WTC11 (cell line): ENCODE measurements around the gene KRT6A.

Experiments used
- CTCF ChIP-seq: fragments of 200-600 bp; IDR thresholded peaks from 2 replicates; pipeline ENCODE4 v1.8.0; 2022; ENCODE audit warnings: antibody characterized with exemption
- SMAD3 ChIP-seq: sonication (generic); formaldehyde crosslinking; IDR thresholded peaks from 2 replicates; pipeline ENCODE4 v1.8.0; 2022; ENCODE audit warnings: missing genetic modification reagents, mild to moderate bottlenecking, borderline replicate concordance
- TCF7 ChIP-seq: sonication (generic); formaldehyde crosslinking; IDR thresholded peaks from 2 replicates; pipeline ENCODE4 v1.8.0; 2022; ENCODE audit warnings: mild to moderate bottlenecking, low read depth, missing genetic modification reagents, moderate library complexity
- TEAD4 ChIP-seq: sonication (generic); formaldehyde crosslinking; IDR thresholded peaks from 2 replicates; pipeline ENCODE4 v1.8.0; 2022; ENCODE audit warnings: mild to moderate bottlenecking, missing genetic modification reagents
- USF2 ChIP-seq: sonication (generic); formaldehyde crosslinking; IDR thresholded peaks from 2 replicates; pipeline ENCODE4 v1.8.1; 2023; ENCODE audit warnings: mild to moderate bottlenecking, missing genetic modification reagents, moderate library complexity
- ZNF121 ChIP-seq: sonication (generic); formaldehyde crosslinking; IDR thresholded peaks from 2 replicates; pipeline ENCODE4 v1.8.0; 2023; ENCODE audit warnings: missing genetic modification reagents
- ZNF423 ChIP-seq: fragments of 250-450 bp; sonication (Bioruptor Pico); IDR thresholded peaks from 2 replicates; pipeline ENCODE4 v2.1.2; 2022; ENCODE audit warnings: mild to moderate bottlenecking, moderate library complexity

- no peak for TF ChIP-seq CTCF
- TF ChIP-seq TCF7 (CRISPR knock-in tag) = no peak
- TF ChIP-seq ZNF121 (CRISPR knock-in tag) = no peak
- no peak for TF ChIP-seq USF2
- TF ChIP-seq TEAD4 = no peak
- no peak for TF ChIP-seq ZNF423 (CRISPR knock-in tag)
- TF ChIP-seq SMAD3 (CRISPR knock-in tag) = no peak
Measured at GRCh38 chr12:52528641-52529143, 35.6 kb upstream of the KRT6A start.
